Cardiac muscle cell (in vitro differentiated cells and primary cell): ENCODE data around the gene SPATA33. TPM values are rescaled to one million over a fixed set of nuclear protein-coding genes. Genes with fewer than 3 reads are reported as not detected.
"Not testable (repeated sequence)": the region's sequence is repeated elsewhere in the genome, so short reads cannot be mapped to it uniquely, and the experiment has no call there.

Source experiments
- DNase-seq, 2 donors: peaks; one replicate each; pipeline versions ENCODE4 v3.0.0 to v3.0.0-alpha.2; 2010 to 2017; ENCODE audit warnings: low read depth in 1 of 2, low spot score in 1 of 2
- H3K27ac ChIP-seq: fragments of 200-600 bp; sonication (generic); 2 replicates; pipeline ENCODE4 v1.5.1; 2016
- H3K27me3 ChIP-seq: fragments of 200-600 bp; sonication (generic); 2 replicates; pipeline ENCODE4 v1.6.0; 2016; ENCODE audit warnings: control low read depth
- H3K36me3 ChIP-seq: fragments of 200-600 bp; sonication (generic); 2 replicates; pipeline ENCODE4 v1.5.1; 2016; ENCODE audit warnings: control low read depth
- H3K4me1 ChIP-seq: fragments of 200-600 bp; sonication (generic); 2 replicates; pipeline ENCODE4 v1.8.1; 2017; ENCODE audit warnings: low read depth, mild to moderate bottlenecking, mixed run types
- H3K4me3 ChIP-seq: fragments of 200-600 bp; sonication (generic); 2 replicates; pipeline ENCODE4 v1.5.1; 2016; ENCODE audit warnings: mild to moderate bottlenecking
- H3K9me3 ChIP-seq: fragments of 200-600 bp; sonication (generic); 2 replicates; pipeline ENCODE4 v1.5.1; 2017; ENCODE audit warnings: low read depth, mild to moderate bottlenecking, control low read depth
- polyA plus RNA-seq: library from polyadenylated mRNA; unstranded; fragments of >200 nt; fragmentation: Nextera tagmentation; extraction: Ambion mirVana; gene quantifications from 2 replicates; pipeline ENCODE4 v1.2.1, GENCODE V29; 2016
- total RNA-seq: library from RNA; depleted of rRNA; stranded (reverse); fragments of >200 nt; gene quantifications from 2 replicates; pipeline ENCODE4 v1.2.3, GENCODE V29; 2016
- TF ChIP-seq, protein P1 (sequence below): IDR thresholded peaks from 2 replicates; pipeline ENCODE4 v1.5.1; 2012; ENCODE audit warnings: low read depth, mild to moderate bottlenecking, low read length

SPATA33 gene
- total and polyA plus RNA-seq, 2 experiments from 2014 or later, result 8.3 to 13.5 TPM

- no peak for DNase-seq
- Histone ChIP-seq H3K36me3 (no peaks in the 10 kb centered on the region), H3K9me3 (no peaks in the 10 kb centered on the region), H3K4me1 (peaks cover 7% of the 10 kb centered on the region), H3K27ac (no peak overlapping the region), H3K4me3 (no peak overlapping the region), H3K27me3 (no peaks in the 10 kb centered on the region)
- TF ChIP-seq, protein P1, sequence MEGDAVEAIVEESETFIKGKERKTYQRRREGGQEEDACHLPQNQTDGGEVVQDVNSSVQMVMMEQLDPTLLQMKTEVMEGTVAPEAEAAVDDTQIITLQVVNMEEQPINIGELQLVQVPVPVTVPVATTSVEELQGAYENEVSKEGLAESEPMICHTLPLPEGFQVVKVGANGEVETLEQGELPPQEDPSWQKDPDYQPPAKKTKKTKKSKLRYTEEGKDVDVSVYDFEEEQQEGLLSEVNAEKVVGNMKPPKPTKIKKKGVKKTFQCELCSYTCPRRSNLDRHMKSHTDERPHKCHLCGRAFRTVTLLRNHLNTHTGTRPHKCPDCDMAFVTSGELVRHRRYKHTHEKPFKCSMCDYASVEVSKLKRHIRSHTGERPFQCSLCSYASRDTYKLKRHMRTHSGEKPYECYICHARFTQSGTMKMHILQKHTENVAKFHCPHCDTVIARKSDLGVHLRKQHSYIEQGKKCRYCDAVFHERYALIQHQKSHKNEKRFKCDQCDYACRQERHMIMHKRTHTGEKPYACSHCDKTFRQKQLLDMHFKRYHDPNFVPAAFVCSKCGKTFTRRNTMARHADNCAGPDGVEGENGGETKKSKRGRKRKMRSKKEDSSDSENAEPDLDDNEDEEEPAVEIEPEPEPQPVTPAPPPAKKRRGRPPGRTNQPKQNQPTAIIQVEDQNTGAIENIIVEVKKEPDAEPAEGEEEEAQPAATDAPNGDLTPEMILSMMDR, result no peak
Observed at GRCh38 chr16:89685916-89686315, 28.3 kb downstream of the SPATA33 start.

- peak within 1 kb of the TSS; percentile 80 for H3K27ac ChIP-seq
- H3K27me3 ChIP-seq, result no peaks in the 10 kb centered on the region
- H3K36me3 ChIP-seq, result no peaks in the 10 kb centered on the region
- TF ChIP-seq, protein P1, result no peak
- H3K9me3 ChIP-seq, result no peaks in the 10 kb centered on the region
- peak within 1 kb of the TSS; percentile 83 for H3K4me3 ChIP-seq
- H3K4me1 ChIP-seq, result peaks cover 7% of the 10 kb centered on the region
- DNase-seq, result peak; percentile 91 to 93
Observed at GRCh38 chr16:89686520-89687091, 29.0 kb downstream of the SPATA33 start, which contains the start of gene CDK10. Gene CDK10 (plus strand): TSS chr16:89686689. CDS start chr16:89686711, 22 bp downstream.

DNA sequence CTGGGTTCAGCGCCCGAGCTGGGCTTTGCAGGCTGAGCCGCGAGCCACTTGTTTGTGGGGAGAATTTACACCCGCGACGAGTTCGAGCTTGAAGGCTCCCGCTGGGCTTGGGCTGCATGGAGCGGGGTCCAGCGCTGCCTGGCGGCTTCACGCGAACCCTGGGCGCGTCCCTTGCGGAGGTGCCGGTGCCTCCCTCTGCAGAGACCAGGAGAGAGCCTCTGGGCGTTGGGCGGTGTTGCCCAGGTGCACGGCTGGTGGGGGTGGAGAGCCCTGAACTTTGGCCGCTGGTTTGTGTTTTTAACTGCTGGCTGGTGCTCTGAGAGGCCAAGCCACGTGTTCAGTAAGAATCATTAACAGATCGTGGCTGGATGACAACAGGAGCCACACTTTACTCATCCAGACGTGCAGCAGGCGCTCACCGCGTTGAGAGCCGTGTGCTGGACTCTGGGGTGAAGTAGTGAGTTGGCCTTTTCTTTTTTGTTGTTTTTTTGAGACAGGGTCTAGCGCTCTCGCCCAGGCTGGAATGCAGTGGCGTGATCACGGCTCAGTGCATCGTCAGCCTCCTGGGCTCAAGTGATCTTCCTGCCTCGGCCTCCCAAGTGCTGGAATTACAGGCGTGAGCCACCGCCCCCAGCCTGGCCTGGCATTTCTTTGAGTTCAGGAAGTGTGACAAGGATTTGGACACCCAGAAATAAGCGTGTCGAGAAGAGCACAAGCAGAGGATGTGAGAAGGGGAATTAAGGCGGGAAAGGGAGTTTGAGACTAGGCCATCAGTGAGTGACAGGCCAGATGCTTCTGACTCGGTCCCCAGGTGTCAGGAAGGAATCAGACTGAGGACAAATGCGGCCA lies 29.7 kb downstream of the SPATA33 start:
- Histone ChIP-seq H3K4me1 (peaks cover 7% of the 10 kb centered on the region), H3K4me3 (peak overlapping the region; percentile 83), H3K9me3 (no peaks in the 10 kb centered on the region), H3K27ac (peak overlapping the region; percentile 80), H3K27me3 (no peaks in the 10 kb centered on the region), H3K36me3 (peaks cover 2% of the 10 kb centered on the region)
- peak in 1 of 2 donors; percentile 28 for DNase-seq
- TF ChIP-seq, protein P1, result no peak

DNA sequence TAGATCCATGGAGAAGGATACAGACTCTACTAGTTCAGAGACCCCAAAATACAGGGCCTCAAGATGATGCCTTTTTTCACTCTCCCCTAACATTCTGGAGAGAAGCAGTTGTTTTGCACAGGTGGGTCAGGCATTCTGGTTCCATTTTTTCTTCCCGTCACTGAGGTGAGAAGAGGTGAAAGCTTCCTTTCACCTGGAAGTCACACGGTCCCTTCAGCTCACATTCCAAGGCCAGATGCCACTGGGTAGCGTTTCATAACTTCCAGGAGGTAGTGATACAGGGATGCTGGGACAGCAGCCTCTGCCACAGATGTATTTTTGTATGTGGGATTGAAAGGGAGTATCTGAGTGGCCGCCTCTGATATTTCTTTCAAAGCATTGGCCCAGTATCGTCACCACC lies 30.8 kb downstream of the SPATA33 start:
- no peak overlapping the region for H3K4me3 ChIP-seq
- TF ChIP-seq, protein P1, result no peak
- no peak for DNase-seq

GRCh38 chr16:89689142-89689541 lies 31.5 kb downstream of the SPATA33 start:
- H3K4me3 ChIP-seq, result no peak overlapping the region
- TF ChIP-seq, protein P1, result no peak
- peaks cover 8% of the 10 kb centered on the region for H3K36me3 ChIP-seq
- no peak overlapping the region for H3K27ac ChIP-seq
- H3K4me1 ChIP-seq, result peaks cover 7% of the 10 kb centered on the region
- no peaks in the 10 kb centered on the region for H3K9me3 ChIP-seq
- H3K27me3 ChIP-seq, result no peaks in the 10 kb centered on the region
- DNase-seq, result no peak

More for the DNA sequence above, 30.8 kb downstream of the SPATA33 start:
- Histone ChIP-seq H3K9me3 (no peaks in the 10 kb centered on the region), H3K27ac (no peak overlapping the region), H3K4me1 (peaks cover 7% of the 10 kb centered on the region), H3K36me3 (peaks cover 5% of the 10 kb centered on the region), H3K27me3 (no peaks in the 10 kb centered on the region)

DNA sequence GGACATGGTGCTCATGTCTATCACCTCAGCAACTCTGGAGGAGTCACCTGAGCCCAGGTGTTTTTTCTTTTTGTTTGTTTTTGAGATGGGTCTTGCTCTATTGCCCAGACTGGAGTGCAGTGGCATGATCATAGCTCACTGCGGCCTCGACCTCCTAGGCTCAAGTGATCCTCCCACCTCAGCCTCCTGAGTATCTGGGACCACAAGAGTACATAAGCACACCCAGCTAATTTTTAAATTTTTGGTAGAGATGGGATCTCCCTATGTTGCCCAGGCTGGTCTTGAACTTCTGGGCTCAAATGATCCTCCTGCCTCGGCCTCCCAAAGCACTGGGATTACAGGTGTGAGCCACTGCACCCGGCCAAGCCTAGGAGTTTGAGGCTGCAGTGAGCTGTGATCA lies 32.0 kb downstream of the SPATA33 start:
- not testable (repeated sequence) for H3K9me3 ChIP-seq, H3K27me3 ChIP-seq, H3K4me1 ChIP-seq, H3K27ac ChIP-seq, H3K4me3 ChIP-seq, DNase-seq, H3K36me3 ChIP-seq
